ENCODE results near the gene D2HGDH. TPM values are rescaled to one million over a fixed set of nuclear protein-coding genes. Genes with fewer than 3 reads are reported as not detected.

Gene D2HGDH
- total RNA-seq, 2 experiments from 2014 or later = 23.2 to 68.1 TPM

DNA sequence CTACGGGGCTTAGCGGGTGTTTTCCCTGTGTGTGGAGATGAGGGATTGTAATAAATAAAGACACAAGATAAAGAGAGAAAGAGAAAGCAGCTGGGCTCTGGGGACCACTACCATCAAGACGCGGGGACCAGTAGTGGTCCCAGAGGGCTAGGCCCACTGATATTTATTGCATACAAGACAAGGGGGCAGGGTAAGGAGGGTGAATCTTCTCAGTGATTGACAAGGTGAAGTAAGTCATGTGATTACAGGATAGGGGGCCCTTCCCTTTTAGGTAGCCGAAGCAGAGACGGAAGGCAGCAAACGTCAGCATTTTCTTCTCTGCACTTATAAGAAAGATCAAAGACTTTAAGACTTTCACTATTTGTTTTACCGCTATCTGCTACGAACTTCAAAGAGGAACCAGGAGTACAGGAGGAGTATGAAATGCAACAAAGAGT, 37.7 kb downstream of the D2HGDH start:
- Histone ChIP-seq H3K27ac (ENCODE audit: low read depth, low read length, poor library complexity, severe bottlenecking) (no peak overlapping the region), H3K9me2 (ENCODE audit: insufficient read depth, low read length) (no peaks in the 10 kb centered on the region), H3K79me2 (ENCODE audit: insufficient read depth, low read depth, low read length) (no peaks in the 10 kb centered on the region), H3K4me2 (ENCODE audit: low read length) (no peak overlapping the region), H3K4me3 (ENCODE audit: low read depth, low read length, poor library complexity, severe bottlenecking) (no peak overlapping the region), H3K9me3 (ENCODE audit: low read length) (no peaks in the 10 kb centered on the region), H4K20me1 (ENCODE audit: insufficient read depth, low read length) (no peaks in the 10 kb centered on the region), H2AFZ (ENCODE audit: low read length) (no peak overlapping the region), H3K36me3 (ENCODE audit: insufficient read depth, low read length) (no peaks in the 10 kb centered on the region), H3K4me1 (ENCODE audit: insufficient read depth, low read length, poor library complexity, severe bottlenecking) (no peaks in the 10 kb centered on the region)
- intact Hi-C loops (cut with micrococcal nuclease; ENCODE audit: unreplicated experiment) = no loop called here
- POLR2A ChIA-PET = interaction anchor here (0.6 kb wide), 1 partner anchor 13 kb away, joined by 3 read pairs; no protein-coding TSS in a partner anchor
- TF ChIP-seq EZH2phosphoT487 (IDR thresholded peaks at IDR 0.05; ENCODE audit: borderline replicate concordance, low read depth, low read length) = no peak
- TF ChIP-seq, protein P1, sequence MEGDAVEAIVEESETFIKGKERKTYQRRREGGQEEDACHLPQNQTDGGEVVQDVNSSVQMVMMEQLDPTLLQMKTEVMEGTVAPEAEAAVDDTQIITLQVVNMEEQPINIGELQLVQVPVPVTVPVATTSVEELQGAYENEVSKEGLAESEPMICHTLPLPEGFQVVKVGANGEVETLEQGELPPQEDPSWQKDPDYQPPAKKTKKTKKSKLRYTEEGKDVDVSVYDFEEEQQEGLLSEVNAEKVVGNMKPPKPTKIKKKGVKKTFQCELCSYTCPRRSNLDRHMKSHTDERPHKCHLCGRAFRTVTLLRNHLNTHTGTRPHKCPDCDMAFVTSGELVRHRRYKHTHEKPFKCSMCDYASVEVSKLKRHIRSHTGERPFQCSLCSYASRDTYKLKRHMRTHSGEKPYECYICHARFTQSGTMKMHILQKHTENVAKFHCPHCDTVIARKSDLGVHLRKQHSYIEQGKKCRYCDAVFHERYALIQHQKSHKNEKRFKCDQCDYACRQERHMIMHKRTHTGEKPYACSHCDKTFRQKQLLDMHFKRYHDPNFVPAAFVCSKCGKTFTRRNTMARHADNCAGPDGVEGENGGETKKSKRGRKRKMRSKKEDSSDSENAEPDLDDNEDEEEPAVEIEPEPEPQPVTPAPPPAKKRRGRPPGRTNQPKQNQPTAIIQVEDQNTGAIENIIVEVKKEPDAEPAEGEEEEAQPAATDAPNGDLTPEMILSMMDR (conservative IDR thresholded peaks at IDR 0.05; ENCODE audit: low read length) = no peak
- CTCF ChIA-PET (ENCODE audit: unreplicated experiment) = no interaction called here
- BruUV-seq (replicated peaks) = no TSS peak
- DNase-seq (ENCODE audit: low spot score) = no peak

GRCh38 chr2:241773511-241774418, 39.3 kb downstream of the D2HGDH start:
- TF ChIP-seq EZH2phosphoT487 (IDR thresholded peaks at IDR 0.05; ENCODE audit: borderline replicate concordance, low read depth, low read length) = no peak
- TF ChIP-seq, protein P1 (conservative IDR thresholded peaks at IDR 0.05; ENCODE audit: low read length) = no peak
- POLR2A ChIA-PET = interaction anchor here (1.0 kb wide), 1 partner anchor 9 kb away, joined by 3 read pairs; no protein-coding TSS in a partner anchor
- Histone ChIP-seq H3K9me3 (ENCODE audit: low read length) (no peaks in the 10 kb centered on the region), H3K4me3 (ENCODE audit: low read depth, low read length, poor library complexity, severe bottlenecking) (no peak overlapping the region), H2AFZ (ENCODE audit: low read length) (no peak overlapping the region), H3K79me2 (ENCODE audit: insufficient read depth, low read depth, low read length) (no peaks in the 10 kb centered on the region), H3K9me2 (ENCODE audit: insufficient read depth, low read length) (no peaks in the 10 kb centered on the region), H3K4me1 (ENCODE audit: insufficient read depth, low read length, poor library complexity, severe bottlenecking) (no peaks in the 10 kb centered on the region), H4K20me1 (ENCODE audit: insufficient read depth, low read length) (no peaks in the 10 kb centered on the region), H3K36me3 (ENCODE audit: insufficient read depth, low read length) (no peaks in the 10 kb centered on the region), H3K4me2 (ENCODE audit: low read length) (no peak overlapping the region), H3K27ac (ENCODE audit: low read depth, low read length, poor library complexity, severe bottlenecking) (no peak overlapping the region)
- CTCF ChIA-PET (ENCODE audit: unreplicated experiment) = no interaction called here
- intact Hi-C loops (cut with micrococcal nuclease; ENCODE audit: unreplicated experiment) = no loop called here
- BruUV-seq (replicated peaks) = no TSS peak
- DNase-seq (ENCODE audit: low spot score) = no peak

Measured in OCI-LY7 (cell line).